GM12878 (cell line): ENCODE data around the gene FGF11. TPM values are rescaled to one million over a fixed set of nuclear protein-coding genes. Genes with fewer than 3 reads are reported as not detected.

Experiments
- ATAC-seq: fragments of 200-7000 bp; cut with Tn5 transposase; 3 replicates; pipeline ENCODE4 v1.9.1; 2020; ENCODE audit warnings: mild to moderate bottlenecking, moderate library complexity
- BruUV-seq: library from RNA; stranded (reverse); fragments of 400-500 nt; replicated peaks from 2 replicates; lab custom pipeline; 2021; lab: Mats Ljungman, UMichigan
- CTCF ChIA-PET: fragments of 300-600 bp; sonication (Branson Sonifier 250); formaldehyde crosslinking; extraction: SDS; loops from one replicate; lab custom pipeline; 2021; ENCODE audit warnings: inconsistent platforms; lab: Yijun Ruan, JAX
- POLR2A ChIA-PET: fragments of 350-600 bp; formaldehyde crosslinking; extraction: SDS; loops from one replicate; lab custom pipeline; 2021; ENCODE audit warnings: inconsistent platforms; lab: Charles Lee
- RAD21 ChIA-PET: fragments of 300-600 bp; sonication (Branson Sonifier 250); formaldehyde crosslinking; loops from one replicate; lab custom pipeline; 2023; ENCODE audit warnings: antibody characterized with exemption; ENCODE audit not compliant: unreplicated experiment; lab: Charles Lee
- SMC1A ChIA-PET: fragments of 300-600 bp; sonication (Branson Sonifier 250); formaldehyde crosslinking; loops from one replicate; lab custom pipeline; 2023; ENCODE audit not compliant: unreplicated experiment, uncharacterized antibody; lab: Charles Lee
- DNase-seq: peaks from one replicate; pipeline ENCODE4 v3.0.0-alpha.2; 2011; ENCODE audit warnings: low read depth, low spot score
- FAIRE-seq: peaks from 3 replicates; lab custom pipeline; 2011; peaks lifted over from hg19 to GRCh38; lab: Jason Lieb, UNC
- H2AFZ ChIP-seq: 2 replicates; pipeline ENCODE4 v1.6.0; 2011; ENCODE audit warnings: low read depth, low read length, control low read depth; ENCODE audit not compliant: control insufficient read depth
- H3K27ac ChIP-seq: 2 replicates; pipeline ENCODE4 v1.5.1; 2011; ENCODE audit warnings: control low read depth; ENCODE audit not compliant: control insufficient read depth, insufficient read depth
- H3K27me3 ChIP-seq, 2 experiments: replicated peaks in 1 of 2; 2 replicates each; pipeline versions ENCODE4 v1.6.0 to v1.6.1; 2011; ENCODE audit warnings: low read length in 1 of 2; ENCODE audit not compliant: control insufficient read depth in 2 of 2, insufficient read depth in 2 of 2
- H3K36me3 ChIP-seq, 2 experiments: 2 replicates each; pipeline ENCODE4 v1.5.1; 2011; ENCODE audit warnings: low read length in 1 of 2; ENCODE audit not compliant: control insufficient read depth in 2 of 2, insufficient read depth in 2 of 2
- H3K4me1 ChIP-seq: 2 replicates; pipeline ENCODE4 v1.6.1; 2011; ENCODE audit warnings: mild to moderate bottlenecking, low read length, moderate library complexity, mixed read lengths; ENCODE audit not compliant: control insufficient read depth, insufficient read depth
- H3K4me2 ChIP-seq: 2 replicates; pipeline ENCODE4 v1.6.0; 2011; ENCODE audit warnings: control low read depth; ENCODE audit not compliant: control insufficient read depth, insufficient read depth
- H3K4me3 ChIP-seq: fragments of 200-600 bp; sonication (generic); 2 replicates; pipeline ENCODE4 v1.5.1; 2016
- H3K79me2 ChIP-seq: 2 replicates; pipeline ENCODE4 v1.6.0; 2011; ENCODE audit warnings: low read length; ENCODE audit not compliant: control insufficient read depth, insufficient read depth
- H3K9ac ChIP-seq: 2 replicates; pipeline ENCODE4 v1.8.0; 2011; ENCODE audit warnings: low read length, control low read depth, mixed read lengths; ENCODE audit not compliant: control insufficient read depth, insufficient read depth
- H3K9me3 ChIP-seq: replicated peaks from 3 replicates; pipeline ENCODE4 v1.5.1; 2011; ENCODE audit warnings: mild to moderate bottlenecking, low read length; ENCODE audit not compliant: control insufficient read depth, insufficient read depth
- H4K20me1 ChIP-seq: 2 replicates; pipeline ENCODE4 v1.6.0; 2011; ENCODE audit not compliant: control insufficient read depth, insufficient read depth
- BACH1 ChIP-seq: fragments of 450-650 bp; IDR thresholded peaks from 2 replicates; pipeline ENCODE4 v1.6.1; 2017; ENCODE audit warnings: mild to moderate bottlenecking, borderline replicate concordance
- BHLHE40 ChIP-seq, 2 experiments: fragments of 450-650 bp in 1 of 2; IDR thresholded peaks; 2 replicates each; pipeline ENCODE4 v1.6.1; 2011 to 2017; ENCODE audit warnings: low read depth in 2 of 2, borderline replicate concordance in 1 of 2, improper control_type of control experiment in 1 of 2, low read length in 1 of 2, mild to moderate bottlenecking in 1 of 2
- EGR1 ChIP-seq, 2 experiments: IDR thresholded peaks; 1 replicate in 1 of 2; 2 replicates in 1 of 2; pipeline ENCODE4 v1.6.1; 2011 to 2012; ENCODE audit warnings: low read depth in 2 of 2, low read length in 2 of 2, borderline replicate concordance in 1 of 2, mild to moderate bottlenecking in 1 of 2, moderate library complexity in 1 of 2
- SUPT20H ChIP-seq: IDR thresholded peaks from 2 replicates; pipeline ENCODE4 v1.6.1; 2011; ENCODE audit warnings: low read depth, mild to moderate bottlenecking, low read length, moderate library complexity, borderline replicate concordance; ENCODE audit not compliant: control insufficient read depth
- WGBS: methylation state at CpG from one replicate; pipeline ENCODE4 v1.1.6; 2016; ENCODE audit warnings: low lambda C conversion rate; ENCODE audit not compliant: insufficient replicate concordance, insufficient coverage; ENCODE audit errors: missing lambda C conversion rate; 5-methylcytosine and 5-hydroxymethylcytosine counted together
- in situ Hi-C: fragments of 300-500 bp; cut with MboI; formaldehyde crosslinking; loops from 9 replicates; pipeline ENCODE4 v1.14.3; 2018; ENCODE audit warnings: mixed read lengths
- intact Hi-C: fragments of 100-400 bp; cut with micrococcal nuclease; formaldehyde crosslinking; loops from one replicate; pipeline ENCODE4 v1.14.2; 2022; ENCODE audit not compliant: unreplicated experiment
- polyA plus RNA-seq, 11 experiments: library from polyadenylated mRNA; depleted of rRNA in 4 of 11; unstranded in 6 of 11; stranded (reverse) in 5 of 11; fragments of >200 nt; fragmentation: Nextera tagmentation in 4 of 11; fragmentation: Illumina TruSeq in 1 of 11; extraction: Ambion mirVana in 4 of 11; extraction: Trizol in 1 of 11; gene quantifications; 1 replicate in 1 of 11; 2 replicates in 10 of 11; pipeline versions ENCODE4 v1.2.1 to v1.2.3, GENCODE V29; 2011 to 2016; ENCODE audit warnings: inconsistent platforms in 2 of 11, missing spikeins in 2 of 11, low read depth in 1 of 11
- total RNA-seq, 4 experiments: library from RNA; depleted of rRNA in 3 of 4; stranded (reverse); fragments of >200 nt in 3 of 4; fragmentation: Illumina TruSeq in 1 of 4; extraction: Trizol in 1 of 4; gene quantifications; 2 replicates each; pipeline versions ENCODE4 v1.2.1 to v1.2.3, GENCODE V29; 2013 to 2021
- TF ChIP-seq, protein P1 (sequence below): fragments of 450-650 bp; IDR thresholded peaks from 2 replicates; pipeline ENCODE4 v1.6.1; 2017; ENCODE audit warnings: mild to moderate bottlenecking

Gene FGF11
- total and polyA plus RNA-seq, 10 of the 15 experiments (the other 5 are each of a cell fraction or from before 2014, with no cell fraction given): 0.69 to 21.1 (median 2.6) TPM

DNA sequence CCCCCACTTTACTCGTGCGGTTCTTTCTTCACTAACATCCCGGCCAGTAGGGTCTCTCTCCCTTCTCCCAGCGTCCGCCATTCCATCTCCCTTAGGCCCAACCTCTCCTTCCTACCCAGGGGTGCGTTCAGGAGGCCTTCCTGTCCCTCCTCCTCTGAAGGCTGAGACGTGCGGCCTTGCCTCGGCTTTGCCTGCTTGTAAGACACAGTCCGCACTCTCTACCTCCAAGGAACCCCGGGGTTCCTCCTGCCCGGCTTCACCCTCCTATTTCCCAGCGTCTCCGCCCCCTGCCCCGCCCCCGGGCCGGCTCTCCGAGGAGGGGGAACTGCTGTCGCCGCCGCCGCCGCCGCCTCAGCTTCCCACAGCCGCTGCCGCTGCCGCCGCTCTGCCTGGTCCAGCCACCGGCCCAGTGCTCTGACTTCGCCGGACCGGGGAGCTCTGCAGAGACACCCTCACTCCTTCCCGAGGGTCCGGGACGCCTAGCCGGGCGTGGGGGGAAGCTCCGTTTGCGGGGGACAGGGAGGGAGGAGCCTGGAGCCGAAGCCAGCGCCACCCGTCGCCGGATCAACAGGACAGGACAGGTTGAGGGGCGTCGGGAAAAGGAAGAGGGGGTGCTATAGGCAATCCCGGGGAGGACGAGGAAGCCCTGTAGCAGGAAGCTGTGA lies 1.2 kb upstream of the FGF11 start:
- ChIA-PET POLR2A (interaction anchor here (0.7 to 8.2 kb wide), 4 partner anchors 41 to 85 kb away, joined by 3 to 63 read pairs (median 4); partner anchors contain the start of genes POLR2A and ZBTB4), SMC1A (interaction anchor here (0.6 to 1.3 kb wide), 2 partner anchors 84 to 123 kb away, joined by 3 to 5 read pairs; no protein-coding TSS in a partner anchor), RAD21 (interaction anchor here (0.8 to 1.6 kb wide), 3 partner anchors 44 to 122 kb away, joined by 3 to 7 read pairs (median 5); partner anchors contain the start of genes PLSCR3 and POLR2A), CTCF (interaction anchor here (0.6 to 1.4 kb wide), 4 partner anchors 67 to 249 kb away, joined by 4 read pairs; partner anchors contain the start of gene TP53)
- Histone ChIP-seq H3K27ac (no peak overlapping the region), H3K4me1 (peaks cover 29% of the 10 kb centered on the region), H3K79me2 (peaks cover 6% of the 10 kb centered on the region), H2AFZ (no peak overlapping the region), H3K4me3 (peak overlapping the region; percentile 97), H3K9ac (peak overlapping the region; percentile 13; the same call in 1 of the 2 replicates), H3K27me3 (peaks cover 0 to 4% of the 10 kb centered on the region in 2 experiments; a peak in 2 of 4 replicates), H3K36me3 (no peaks in the 10 kb centered on the region), H3K4me2 (peak overlapping the region; percentile 78), H3K9me3 (no peaks in the 10 kb centered on the region), H4K20me1 (no peaks in the 10 kb centered on the region)
- in situ Hi-C loops: no loop called here
- no TSS peak for BruUV-seq
- DNase-seq (no peak), FAIRE-seq (no peak), ATAC-seq (no peak)
- TF ChIP-seq SUPT20H (no peak), BACH1 (peak; percentile 20; the same call in 1 of the 2 replicates), BHLHE40 (IDR thresholded peaks at IDR 0.05; ENCODE audit: borderline replicate concordance in 1 of 2, low read depth in 2 of 2, low read length in 1 of 2) (no peak), EGR1 (IDR thresholded peaks at IDR 0.05; ENCODE audit: borderline replicate concordance in 1 of 2, low read depth in 2 of 2, low read length in 2 of 2) (peak in 1 of 2 experiments; percentile 33; a peak in 1 of 3 replicates)
- TF ChIP-seq, protein P1, sequence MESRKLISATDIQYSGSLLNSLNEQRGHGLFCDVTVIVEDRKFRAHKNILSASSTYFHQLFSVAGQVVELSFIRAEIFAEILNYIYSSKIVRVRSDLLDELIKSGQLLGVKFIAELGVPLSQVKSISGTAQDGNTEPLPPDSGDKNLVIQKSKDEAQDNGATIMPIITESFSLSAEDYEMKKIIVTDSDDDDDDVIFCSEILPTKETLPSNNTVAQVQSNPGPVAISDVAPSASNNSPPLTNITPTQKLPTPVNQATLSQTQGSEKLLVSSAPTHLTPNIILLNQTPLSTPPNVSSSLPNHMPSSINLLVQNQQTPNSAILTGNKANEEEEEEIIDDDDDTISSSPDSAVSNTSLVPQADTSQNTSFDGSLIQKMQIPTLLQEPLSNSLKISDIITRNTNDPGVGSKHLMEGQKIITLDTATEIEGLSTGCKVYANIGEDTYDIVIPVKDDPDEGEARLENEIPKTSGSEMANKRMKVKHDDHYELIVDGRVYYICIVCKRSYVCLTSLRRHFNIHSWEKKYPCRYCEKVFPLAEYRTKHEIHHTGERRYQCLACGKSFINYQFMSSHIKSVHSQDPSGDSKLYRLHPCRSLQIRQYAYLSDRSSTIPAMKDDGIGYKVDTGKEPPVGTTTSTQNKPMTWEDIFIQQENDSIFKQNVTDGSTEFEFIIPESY: 0 out of 2 replicates have a peak, but pooled peaks have one; percentile 7
- 30% methylated on average over 28 of the region's 48 CpGs for WGBS
- intact Hi-C loops: loop anchor here (5.0 to 10.0 kb wide), 4 partner anchors 36 to 393 kb away; partner anchors contain the start of genes KCTD11, SENP3, SLC16A11 and TMEM256
